GM12892 (cell line): ENCODE results near the gene C11orf16.

Experiments
- POLR2A ChIP-seq: IDR thresholded peaks from 2 replicates; pipeline ENCODE4 v1.6.1; 2011; ENCODE audit warnings: low read depth, low read length, control low read depth
- POLR2AphosphoS5 ChIP-seq: IDR thresholded peaks from 2 replicates; pipeline ENCODE4 v1.6.1; 2011; ENCODE audit warnings: low read depth, low read length, control low read depth
- TAF1 ChIP-seq: IDR thresholded peaks from 2 replicates; pipeline ENCODE4 v1.6.1; 2011; ENCODE audit warnings: low read depth, mild to moderate bottlenecking, control low read depth, low read length, borderline replicate concordance

DNA sequence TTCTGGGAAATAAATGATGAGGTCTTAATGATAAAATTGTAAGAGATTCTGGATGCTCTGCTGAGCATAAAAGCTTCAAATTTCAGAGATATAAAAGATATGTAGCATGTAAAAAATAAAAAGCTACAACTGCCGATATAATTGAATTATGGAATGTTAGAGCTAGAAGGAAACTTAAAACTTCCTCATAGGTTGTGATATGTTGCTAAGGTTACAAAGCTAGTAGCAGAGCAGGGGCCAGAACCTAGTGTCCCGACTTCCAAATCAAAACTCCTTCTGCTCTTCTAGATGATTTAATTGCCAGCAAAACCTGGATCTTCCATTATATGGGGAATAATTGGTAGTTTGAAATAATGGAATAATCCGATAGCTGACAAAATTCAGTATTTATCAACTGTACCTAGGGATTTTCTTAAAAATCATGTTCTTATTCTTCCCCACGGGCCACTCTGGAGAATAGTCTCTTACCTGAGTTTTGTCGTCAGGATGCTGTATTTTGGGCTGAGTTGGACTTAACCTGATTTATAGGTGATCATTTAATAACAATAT lies 9.8 kb upstream of the C11orf16 start, which contains the start of gene ASCL3:
- TF ChIP-seq POLR2AphosphoS5, result no peak
- no peak for TF ChIP-seq POLR2A
- no peak for TF ChIP-seq TAF1
